ENCODE data around the gene ZBTB46.
"Not testable (repeated sequence)": the region's sequence is repeated elsewhere in the genome, so short reads cannot be mapped to it uniquely, and the experiment has no call there.

ZBTB46 gene

GRCh38 chr20:63854766-63855362 is 23.8 kb upstream of the ZBTB46 start:
- Histone ChIP-seq H3K4ac (ENCODE audit: low read depth, low read length) (peak overlapping the region; percentile 10), H3K18ac (ENCODE audit: low read length) (peak overlapping the region; percentile 73), H4K8ac (ENCODE audit: low read depth, low read length) (peak overlapping the region; percentile 82), H4K91ac (ENCODE audit: low read depth, low read length) (peak overlapping the region; percentile 53), H2BK12ac (ENCODE audit: low read length) (peak overlapping the region; percentile 78), H3K4me1 (ENCODE audit: control insufficient read depth in 1 of 2, insufficient read depth in 2 of 2, low read length in 2 of 2) (peaks cover 36 to 46% of the 10 kb centered on the region in 2 experiments), H4K12ac (ENCODE audit: low read depth, low read length) (no peak overlapping the region), H3K27ac (ENCODE audit: low read depth, low read length) (no peak overlapping the region), H3K23ac (ENCODE audit: low read length) (no peak overlapping the region), H3K9me3 (ENCODE audit: insufficient read depth, low read depth, low read length) (peaks cover 3% of the 10 kb centered on the region), H2AFZ (ENCODE audit: insufficient read depth, low read length, poor library complexity) (peak overlapping the region; percentile 57), H3K79me1 (ENCODE audit: low read length) (peaks cover 21% of the 10 kb centered on the region), H3K79me2 (ENCODE audit: control insufficient read depth, insufficient read depth, low read length, poor library complexity) (no peaks in the 10 kb centered on the region), H3K9ac (ENCODE audit: low read length) (no peak overlapping the region), H3K4me3 (ENCODE audit: low read depth, low read length) (no peak overlapping the region), H2BK5ac (ENCODE audit: low read depth, low read length, poor library complexity) (peak overlapping the region; percentile 14), H2BK120ac (ENCODE audit: insufficient read depth, low read length, poor library complexity) (peak overlapping the region; percentile 30), H3K36me3 (ENCODE audit: control insufficient read depth in 1 of 2, insufficient read depth in 2 of 2, low read length in 2 of 2) (no peaks in the 10 kb centered on the region), H3K4me2 (ENCODE audit: low read length) (peak overlapping the region; percentile 49), H2AK5ac (ENCODE audit: low read length) (peak overlapping the region; percentile 20), H3K27me3 (ENCODE audit: insufficient read depth, low read length) (no peaks in the 10 kb centered on the region), H3K14ac (ENCODE audit: low read length) (peak overlapping the region; percentile 82)
- no CpG with 5 or more reads among the region's 26 CpGs for WGBS (ENCODE audit: extremely low coverage, insufficient coverage, insufficient read length)
- DNase-seq = no peak

- DNase-seq = no peak
- Histone ChIP-seq H3K79me2 (ENCODE audit: control insufficient read depth, insufficient read depth, low read length, poor library complexity) (no peaks in the 10 kb centered on the region), H3K9ac (ENCODE audit: low read length) (no peak overlapping the region), H4K8ac (ENCODE audit: low read depth, low read length) (peak overlapping the region; percentile 82), H2BK120ac (ENCODE audit: insufficient read depth, low read length, poor library complexity) (peak overlapping the region; percentile 23), H3K14ac (ENCODE audit: low read length) (peak overlapping the region; percentile 82), H3K9me3 (ENCODE audit: insufficient read depth, low read depth, low read length) (peaks cover 3% of the 10 kb centered on the region), H3K18ac (ENCODE audit: low read length) (peak overlapping the region; percentile 23), H2BK5ac (ENCODE audit: low read depth, low read length, poor library complexity) (peak overlapping the region; percentile 14), H3K4me2 (ENCODE audit: low read length) (no peak overlapping the region), H3K27me3 (ENCODE audit: insufficient read depth, low read length) (no peaks in the 10 kb centered on the region), H4K12ac (ENCODE audit: low read depth, low read length) (peak overlapping the region; percentile 47), H2AK5ac (ENCODE audit: low read length) (peak overlapping the region; percentile 20), H3K4me3 (ENCODE audit: low read depth, low read length) (no peak overlapping the region), H3K4ac (ENCODE audit: low read depth, low read length) (peak overlapping the region; percentile 10), H4K91ac (ENCODE audit: low read depth, low read length) (peak overlapping the region; percentile 53), H3K79me1 (ENCODE audit: low read length) (peaks cover 21% of the 10 kb centered on the region), H3K36me3 (ENCODE audit: control insufficient read depth in 1 of 2, insufficient read depth in 2 of 2, low read length in 2 of 2) (no peaks in the 10 kb centered on the region), H2BK12ac (ENCODE audit: low read length) (peak overlapping the region; percentile 78), H3K27ac (ENCODE audit: low read depth, low read length) (no peak overlapping the region), H3K23ac (ENCODE audit: low read length) (no peak overlapping the region), H3K4me1 (ENCODE audit: control insufficient read depth in 1 of 2, insufficient read depth in 2 of 2, low read length in 2 of 2) (peaks cover 36 to 43% of the 10 kb centered on the region in 2 experiments), H2AFZ (ENCODE audit: insufficient read depth, low read length, poor library complexity) (peak overlapping the region; percentile 57)
- WGBS (ENCODE audit: extremely low coverage, insufficient coverage, insufficient read length) = no CpG with 5 or more reads among the region's 17 CpGs
These were observed 23.2 kb upstream of the ZBTB46 start for GRCh38 chr20:63854069-63854765.

- peak overlapping the region; percentile 2 for H2AK5ac ChIP-seq (ENCODE audit: low read length)
- H3K27ac ChIP-seq (ENCODE audit: low read depth, low read length); H2BK12ac ChIP-seq (ENCODE audit: low read length); H2BK120ac ChIP-seq (ENCODE audit: insufficient read depth, low read length, poor library complexity); H3K4me3 ChIP-seq (ENCODE audit: low read depth, low read length); H3K4ac ChIP-seq (ENCODE audit: low read depth, low read length); H4K12ac ChIP-seq (ENCODE audit: low read depth, low read length); H3K4me2 ChIP-seq (ENCODE audit: low read length); H2AFZ ChIP-seq (ENCODE audit: insufficient read depth, low read length, poor library complexity); H3K9me3 ChIP-seq (ENCODE audit: insufficient read depth, low read depth, low read length); H3K9ac ChIP-seq (ENCODE audit: low read length); H3K23ac ChIP-seq (ENCODE audit: low read length); H3K36me3 ChIP-seq (ENCODE audit: control insufficient read depth in 1 of 2, insufficient read depth in 2 of 2, low read length in 2 of 2); DNase-seq; H2BK5ac ChIP-seq (ENCODE audit: low read depth, low read length, poor library complexity); H3K18ac ChIP-seq (ENCODE audit: low read length); H3K27me3 ChIP-seq (ENCODE audit: insufficient read depth, low read length); H3K79me2 ChIP-seq (ENCODE audit: control insufficient read depth, insufficient read depth, low read length, poor library complexity): not testable (repeated sequence)
- H3K79me1 ChIP-seq (ENCODE audit: low read length) = peaks cover 21% of the 10 kb centered on the region
- peak overlapping the region; percentile 82 for H3K14ac ChIP-seq (ENCODE audit: low read length)
- no CpG with 5 or more reads among the region's 4 CpGs for WGBS (ENCODE audit: extremely low coverage, insufficient coverage, insufficient read length)
- H3K4me1 ChIP-seq (ENCODE audit: control insufficient read depth in 1 of 2, insufficient read depth in 2 of 2, low read length in 2 of 2) = peaks cover 31 to 38% of the 10 kb centered on the region in 2 experiments
- H4K91ac ChIP-seq (ENCODE audit: low read depth, low read length) = peak overlapping the region; percentile 53
- peak overlapping the region; percentile 82 for H4K8ac ChIP-seq (ENCODE audit: low read depth, low read length)
These were observed 22.6 kb upstream of the ZBTB46 start for GRCh38 chr20:63853733-63854068.

- H3K4me2 ChIP-seq (ENCODE audit: low read length); H3K4ac ChIP-seq (ENCODE audit: low read depth, low read length); H3K27me3 ChIP-seq (ENCODE audit: insufficient read depth, low read length); H3K79me2 ChIP-seq (ENCODE audit: control insufficient read depth, insufficient read depth, low read length, poor library complexity); H3K36me3 ChIP-seq (ENCODE audit: control insufficient read depth in 1 of 2, insufficient read depth in 2 of 2, low read length in 2 of 2); H2BK12ac ChIP-seq (ENCODE audit: low read length); H2AK5ac ChIP-seq (ENCODE audit: low read length); H3K4me3 ChIP-seq (ENCODE audit: low read depth, low read length); H3K23ac ChIP-seq (ENCODE audit: low read length); H4K12ac ChIP-seq (ENCODE audit: low read depth, low read length); H2AFZ ChIP-seq (ENCODE audit: insufficient read depth, low read length, poor library complexity); H3K14ac ChIP-seq (ENCODE audit: low read length); H3K9me3 ChIP-seq (ENCODE audit: insufficient read depth, low read depth, low read length); H3K9ac ChIP-seq (ENCODE audit: low read length); H2BK5ac ChIP-seq (ENCODE audit: low read depth, low read length, poor library complexity); H2BK120ac ChIP-seq (ENCODE audit: insufficient read depth, low read length, poor library complexity); H4K91ac ChIP-seq (ENCODE audit: low read depth, low read length); H3K18ac ChIP-seq (ENCODE audit: low read length); H3K27ac ChIP-seq (ENCODE audit: low read depth, low read length); DNase-seq; H4K8ac ChIP-seq (ENCODE audit: low read depth, low read length): not testable (repeated sequence)
- peaks cover 31% of the 10 kb centered on the region for H3K79me1 ChIP-seq (ENCODE audit: low read length)
- no CpG with 5 or more reads among the region's 14 CpGs for WGBS (ENCODE audit: extremely low coverage, insufficient coverage, insufficient read length)
- peaks cover 36 to 45% of the 10 kb centered on the region in 2 experiments for H3K4me1 ChIP-seq (ENCODE audit: control insufficient read depth in 1 of 2, insufficient read depth in 2 of 2, low read length in 2 of 2)
These were observed 20.5 kb upstream of the ZBTB46 start for GRCh38 chr20:63851548-63851943.

All from trophoblast cell (in vitro differentiated cells and primary cell).